Left lung (tissue), 10 donors: ENCODE results near the gene SLC25A21. TPM values are rescaled to one million over a fixed set of nuclear protein-coding genes. Genes with fewer than 3 reads are reported as not detected.
"Not testable (repeated sequence)": the region's sequence is repeated elsewhere in the genome, so short reads cannot be mapped to it uniquely, and the experiment has no call there.

ENCODE experiments used
- ATAC-seq: fragments of 200-7000 bp; cut with Tn5 transposase; one replicate; pipeline ENCODE4 v1.9.1; 2020; ENCODE audit warnings: moderate library complexity
- DNase-seq, 4 donors: peaks; one replicate each; pipeline ENCODE4 v3.0.0-alpha.2; 2013 to 2020
- H3K27ac ChIP-seq, 2 donors: fragments of 200-600 bp; sonication (generic) in 1 of 2; one replicate each; pipeline versions ENCODE4 v1.5.0 to v1.8.0; 2020 to 2021
- H3K27me3 ChIP-seq, 2 donors: fragments of 200-600 bp; sonication (generic) in 1 of 2; one replicate each; pipeline versions ENCODE4 v1.5.0 to v1.8.0; 2020 to 2021
- H3K36me3 ChIP-seq, 2 donors: fragments of 200-600 bp; sonication (generic) in 1 of 2; one replicate each; pipeline versions ENCODE4 v1.5.0 to v1.8.0; 2020 to 2021
- H3K4me1 ChIP-seq, 2 donors: fragments of 200-600 bp; one replicate each; pipeline ENCODE4 v1.8.0; 2021
- H3K4me3 ChIP-seq, 2 donors: fragments of 200-600 bp; sonication (generic) in 1 of 2; one replicate each; pipeline versions ENCODE4 v1.5.0 to v1.8.0; 2020 to 2021; ENCODE audit warnings: mild to moderate bottlenecking in 1 of 2
- H3K9me3 ChIP-seq, 2 donors: fragments of 200-600 bp; sonication (generic) in 1 of 2; one replicate each; pipeline versions ENCODE4 v1.5.0 to v1.8.0; 2020 to 2021
- CTCF ChIP-seq, 2 donors: fragments of 200-600 bp; sonication (generic) in 1 of 2; IDR thresholded peaks; one replicate each; pipeline versions ENCODE4 v1.5.0 to v1.8.0; 2021; ENCODE audit warnings: antibody characterized with exemption in 2 of 2
- intact Hi-C, 2 donors: fragments of 100-400 bp; cut with DNase I; formaldehyde crosslinking; loops; one replicate each; pipeline versions ENCODE4 v1.11.2 to v1.14.2; 2022
- polyA plus RNA-seq, 6 donors: library from polyadenylated mRNA; unstranded; fragments of 120-200 nt; gene quantifications; one replicate each; pipeline ENCODE4 v1.2.1, GENCODE V29; 2013; ENCODE audit not compliant: insufficient read length in 6 of 6
- total RNA-seq, 2 donors: library from RNA; stranded (reverse); fragmentation: NEBNext Ultra II Directional; extraction: Animal tissue kit (Norgen Biotek cat#: 25700); gene quantifications; one replicate each; pipeline ENCODE4 v1.2.1, GENCODE V29; 2021
- donor health status: DM: no; HTN: yes; CAD: no.
- donor health status: DM: no; HTN: no; CAD: no.

SLC25A21 gene
- total and polyA plus RNA-seq, 8 donors = 0.47 to 3.7 (median 2.7) TPM

GRCh38 chr14:36817071-36817930 is 355.1 kb downstream of the SLC25A21 start:
- peak; percentile 95 for ATAC-seq
- Histone ChIP-seq H3K4me3 (no peak overlapping the region), H3K27me3 (no peaks in the 10 kb centered on the region), H3K4me1 (no peaks in the 10 kb centered on the region), H3K36me3 (no peaks in the 10 kb centered on the region), H3K27ac (no peak overlapping the region), H3K9me3 (no peaks in the 10 kb centered on the region)
- DNase-seq = no peak
- intact Hi-C loops = no loop called here
- no peak for TF ChIP-seq CTCF (IDR thresholded peaks at IDR 0.05)

GRCh38 chr14:36816481-36816880 is 355.9 kb downstream of the SLC25A21 start:
- Histone ChIP-seq H3K36me3 (no peaks in the 10 kb centered on the region), H3K4me1 (no peaks in the 10 kb centered on the region), H3K4me3 (no peak overlapping the region), H3K27me3 (no peaks in the 10 kb centered on the region), H3K27ac (no peak overlapping the region), H3K9me3 (no peaks in the 10 kb centered on the region)
- TF ChIP-seq CTCF (IDR thresholded peaks at IDR 0.05) = no peak
- ATAC-seq (no peak), DNase-seq (no peak)
- intact Hi-C loops = no loop called here

- intact Hi-C loops, H3K27me3 ChIP-seq, H3K9me3 ChIP-seq, H3K4me3 ChIP-seq, DNase-seq, H3K27ac ChIP-seq, H3K4me1 ChIP-seq, ATAC-seq, H3K36me3 ChIP-seq: not testable (repeated sequence)
These were observed 357.6 kb downstream of the SLC25A21 start for GRCh38 chr14:36814783-36815182.

GRCh38 chr14:36810209-36810608 is 362.2 kb downstream of the SLC25A21 start:
- H3K36me3 ChIP-seq = no peaks in the 10 kb centered on the region
- ATAC-seq (no peak), DNase-seq (no peak)
- no peaks in the 10 kb centered on the region for H3K4me1 ChIP-seq
- no peak for TF ChIP-seq CTCF (IDR thresholded peaks at IDR 0.05)
- intact Hi-C loops = no loop called here
- no peaks in the 10 kb centered on the region for H3K9me3 ChIP-seq
- no peak overlapping the region for H3K27ac ChIP-seq
- H3K4me3 ChIP-seq = no peak overlapping the region
- H3K27me3 ChIP-seq = no peaks in the 10 kb centered on the region

GRCh38 chr14:36807727-36808126 is 364.7 kb downstream of the SLC25A21 start:
- Histone ChIP-seq H3K27me3 (no peaks in the 10 kb centered on the region), H3K27ac (no peak overlapping the region), H3K4me3 (no peak overlapping the region), H3K9me3 (no peaks in the 10 kb centered on the region), H3K36me3 (no peaks in the 10 kb centered on the region), H3K4me1 (no peaks in the 10 kb centered on the region)
- ATAC-seq = no peak
- DNase-seq = no peak
- intact Hi-C loops = no loop called here
- TF ChIP-seq CTCF (IDR thresholded peaks at IDR 0.05) = no peak
